OCI-LY7 (cell line): ENCODE data around the gene COL25A1. TPM values are rescaled to one million over a fixed set of nuclear protein-coding genes. Genes with fewer than 3 reads are reported as not detected.
"Not testable (repeated sequence)": the region's sequence is repeated elsewhere in the genome, so short reads cannot be mapped to it uniquely, and the experiment has no call there.

ENCODE experiments used
- BruUV-seq: library from RNA; stranded (reverse); fragments of 400-500 nt; replicated peaks from 2 replicates; lab custom pipeline; 2021; lab: Mats Ljungman, UMichigan
- CTCF ChIA-PET: fragments of 300-600 bp; sonication (Branson Sonifier 250); formaldehyde crosslinking; loops from one replicate; lab custom pipeline; 2022; ENCODE audit warnings: antibody characterized with exemption; ENCODE audit not compliant: unreplicated experiment; lab: Charles Lee
- POLR2A ChIA-PET: fragments of 300-600 bp; sonication (Branson Sonifier 250); formaldehyde crosslinking; loops from one replicate; lab custom pipeline; 2022; ENCODE audit warnings: antibody characterized with exemption; lab: Charles Lee
- DNase-seq: peaks from one replicate; pipeline ENCODE4 v3.0.0-alpha.2; 2015; ENCODE audit warnings: low spot score
- H2AFZ ChIP-seq: fragments of 200-600 bp; sonication (generic), shearing (Covaris generic); 2 replicates; pipeline ENCODE4 v1.6.1; 2014; ENCODE audit warnings: mild to moderate bottlenecking, antibody characterized with exemption, low read length, moderate library complexity
- H3K27ac ChIP-seq: fragments of 200-600 bp; sonication (generic); 2 replicates; pipeline ENCODE4 v1.5.1; 2014; ENCODE audit warnings: mixed run types, low read depth, mild to moderate bottlenecking, moderate library complexity, low read length, inconsistent platforms; ENCODE audit not compliant: poor library complexity, severe bottlenecking
- H3K36me3 ChIP-seq: fragments of 200-600 bp; sonication (generic); 2 replicates; pipeline ENCODE4 v1.6.1; 2014; ENCODE audit warnings: mild to moderate bottlenecking, antibody characterized with exemption, low read length, moderate library complexity, mixed read lengths; ENCODE audit not compliant: insufficient read depth
- H3K4me1 ChIP-seq: fragments of 200-600 bp; sonication (generic); 2 replicates; pipeline ENCODE4 v1.5.1; 2014; ENCODE audit warnings: mild to moderate bottlenecking, low read length; ENCODE audit not compliant: insufficient read depth, poor library complexity, severe bottlenecking
- H3K4me2 ChIP-seq: fragments of 200-600 bp; sonication (generic); 2 replicates; pipeline ENCODE4 v1.6.1; 2014; ENCODE audit warnings: mild to moderate bottlenecking, low read length
- H3K4me3 ChIP-seq: fragments of 200-600 bp; sonication (generic); 2 replicates; pipeline ENCODE4 v1.5.1; 2014; ENCODE audit warnings: mild to moderate bottlenecking, low read depth, low read length; ENCODE audit not compliant: poor library complexity, severe bottlenecking
- H3K79me2 ChIP-seq: fragments of 200-600 bp; sonication (generic); 2 replicates; pipeline ENCODE4 v1.6.1; 2016; ENCODE audit warnings: low read depth, mild to moderate bottlenecking, low read length, moderate library complexity, mixed read lengths; ENCODE audit not compliant: insufficient read depth
- H3K9me2 ChIP-seq: fragments of 200-600 bp; sonication (generic); 2 replicates; pipeline ENCODE4 v1.6.1; 2016; ENCODE audit warnings: mild to moderate bottlenecking, low read length, mixed read lengths; ENCODE audit not compliant: insufficient read depth
- H3K9me3 ChIP-seq: fragments of 200-600 bp; sonication (generic); 2 replicates; pipeline ENCODE4 v1.6.1; 2014; ENCODE audit warnings: mild to moderate bottlenecking, mixed run types, low read length, mixed read lengths
- H4K20me1 ChIP-seq: fragments of 200-600 bp; sonication (generic); 2 replicates; pipeline ENCODE4 v1.6.1; 2014; ENCODE audit warnings: mild to moderate bottlenecking, antibody characterized with exemption, low read length, moderate library complexity, mixed read lengths; ENCODE audit not compliant: insufficient read depth
- EZH2phosphoT487 ChIP-seq: fragments of 200-600 bp; sonication (generic); IDR thresholded peaks from 2 replicates; pipeline ENCODE4 v1.6.1; 2018; ENCODE audit warnings: low read depth, borderline replicate concordance, mild to moderate bottlenecking, mixed run types, antibody characterized with exemption, low read length, moderate library complexity, mixed read lengths
- intact Hi-C: fragments of 100-400 bp; cut with micrococcal nuclease; formaldehyde crosslinking; loops from one replicate; pipeline ENCODE4 v1.10.0; 2022; ENCODE audit not compliant: unreplicated experiment
- total RNA-seq, 2 experiments: library from RNA; depleted of rRNA in 1 of 2; stranded (reverse); fragments of >200 nt in 1 of 2; shearing (Covaris generic) in 1 of 2; gene quantifications; 2 replicates each; pipeline ENCODE4 v1.2.3, GENCODE V29; 2014 to 2022
- TF ChIP-seq, protein P1 (sequence below): fragments of 200-600 bp; sonication (generic); conservative IDR thresholded peaks from 2 replicates; pipeline ENCODE4 v1.5.1; 2014; ENCODE audit warnings: mild to moderate bottlenecking, antibody characterized with exemption, low read length, moderate library complexity, mixed read lengths

The COL25A1 gene
- total RNA-seq, 2 experiments from 2014 or later = not detected

GRCh38 chr4:109072595-109072994 lies 229.9 kb downstream of the COL25A1 start:
- H3K27ac ChIP-seq = no peak overlapping the region
- no peak overlapping the region for H2AFZ ChIP-seq
- ChIA-PET POLR2A (interaction anchor here (0.7 kb wide), 1 partner anchor 14 kb away, joined by 3 read pairs; no protein-coding TSS in a partner anchor), CTCF (no interaction called here)
- no peaks in the 10 kb centered on the region for H3K36me3 ChIP-seq
- no peaks in the 10 kb centered on the region for H3K4me1 ChIP-seq
- TF ChIP-seq, protein P1, sequence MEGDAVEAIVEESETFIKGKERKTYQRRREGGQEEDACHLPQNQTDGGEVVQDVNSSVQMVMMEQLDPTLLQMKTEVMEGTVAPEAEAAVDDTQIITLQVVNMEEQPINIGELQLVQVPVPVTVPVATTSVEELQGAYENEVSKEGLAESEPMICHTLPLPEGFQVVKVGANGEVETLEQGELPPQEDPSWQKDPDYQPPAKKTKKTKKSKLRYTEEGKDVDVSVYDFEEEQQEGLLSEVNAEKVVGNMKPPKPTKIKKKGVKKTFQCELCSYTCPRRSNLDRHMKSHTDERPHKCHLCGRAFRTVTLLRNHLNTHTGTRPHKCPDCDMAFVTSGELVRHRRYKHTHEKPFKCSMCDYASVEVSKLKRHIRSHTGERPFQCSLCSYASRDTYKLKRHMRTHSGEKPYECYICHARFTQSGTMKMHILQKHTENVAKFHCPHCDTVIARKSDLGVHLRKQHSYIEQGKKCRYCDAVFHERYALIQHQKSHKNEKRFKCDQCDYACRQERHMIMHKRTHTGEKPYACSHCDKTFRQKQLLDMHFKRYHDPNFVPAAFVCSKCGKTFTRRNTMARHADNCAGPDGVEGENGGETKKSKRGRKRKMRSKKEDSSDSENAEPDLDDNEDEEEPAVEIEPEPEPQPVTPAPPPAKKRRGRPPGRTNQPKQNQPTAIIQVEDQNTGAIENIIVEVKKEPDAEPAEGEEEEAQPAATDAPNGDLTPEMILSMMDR = no peak
- TF ChIP-seq EZH2phosphoT487 = no peak
- H3K4me2 ChIP-seq = no peak overlapping the region
- no peaks in the 10 kb centered on the region for H4K20me1 ChIP-seq
- intact Hi-C loops = no loop called here
- no peaks in the 10 kb centered on the region for H3K79me2 ChIP-seq
- H3K9me3 ChIP-seq = no peaks in the 10 kb centered on the region
- no peaks in the 10 kb centered on the region for H3K9me2 ChIP-seq
- no TSS peak for BruUV-seq
- no peak overlapping the region for H3K4me3 ChIP-seq
- no peak for DNase-seq

GRCh38 chr4:109070677-109071076 lies 231.8 kb downstream of the COL25A1 start:
- H3K9me2 ChIP-seq, H3K79me2 ChIP-seq, H3K36me3 ChIP-seq, BruUV-seq, H3K4me3 ChIP-seq, POLR2A ChIA-PET, H3K4me2 ChIP-seq, CTCF ChIA-PET, H3K4me1 ChIP-seq, DNase-seq, H4K20me1 ChIP-seq, H3K27ac ChIP-seq, H3K9me3 ChIP-seq, intact Hi-C loops, H2AFZ ChIP-seq: not testable (repeated sequence)

DNA sequence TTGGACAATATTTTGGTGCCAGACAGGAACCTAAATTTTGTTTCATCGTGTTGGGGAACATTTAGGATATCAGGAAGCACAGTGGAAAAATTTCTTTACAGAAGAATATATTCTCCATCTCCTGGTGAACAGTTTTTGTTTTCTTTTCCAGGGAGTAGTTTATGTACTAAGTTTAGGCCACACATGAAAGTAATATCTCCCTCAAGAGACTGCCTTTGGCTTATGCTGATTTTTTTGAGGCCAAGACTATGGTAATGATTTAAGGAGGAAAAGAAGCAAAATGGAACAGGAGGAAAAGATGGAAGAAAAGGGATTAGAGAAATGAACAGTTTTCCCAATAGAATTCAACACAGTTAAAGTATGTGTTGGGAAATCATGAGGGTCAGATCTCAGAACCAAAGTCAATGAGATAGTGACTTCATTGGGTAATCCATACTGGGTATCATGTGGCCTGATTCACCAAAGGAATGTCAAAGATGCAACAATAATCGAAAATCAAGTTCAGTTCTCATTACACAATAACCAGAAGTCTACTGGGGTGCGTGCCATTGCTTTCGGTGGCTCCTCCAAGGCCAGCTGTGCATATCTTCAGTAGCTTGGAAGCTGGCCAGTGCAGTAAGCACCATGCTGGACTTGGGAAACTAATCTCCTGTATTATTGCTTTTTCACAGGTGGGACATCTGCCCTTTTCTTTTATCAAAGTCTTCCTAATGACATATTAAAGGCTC lies 234.8 kb downstream of the COL25A1 start:
- no peaks in the 10 kb centered on the region for H4K20me1 ChIP-seq
- POLR2A ChIA-PET = no interaction called here
- H2AFZ ChIP-seq = no peak overlapping the region
- CTCF ChIA-PET = no interaction called here
- DNase-seq = no peak
- no peaks in the 10 kb centered on the region for H3K9me2 ChIP-seq
- TF ChIP-seq EZH2phosphoT487 = no peak
- H3K4me2 ChIP-seq = no peak overlapping the region
- H3K9me3 ChIP-seq = no peaks in the 10 kb centered on the region
- H3K4me1 ChIP-seq = no peaks in the 10 kb centered on the region
- no peaks in the 10 kb centered on the region for H3K36me3 ChIP-seq
- H3K79me2 ChIP-seq = no peaks in the 10 kb centered on the region
- no peak overlapping the region for H3K4me3 ChIP-seq
- BruUV-seq = no TSS peak
- intact Hi-C loops = no loop called here
- H3K27ac ChIP-seq = no peak overlapping the region
